NCI-H1436 (cell line): ENCODE results near the gene THRSP.
A peak's percentile ranks its signal among the peaks of the same experiment; 100 is the strongest.
"Not testable (repeated sequence)": the region's sequence is repeated elsewhere in the genome, so short reads cannot be mapped to it uniquely, and the experiment has no call there.

Experiments
- DNase-seq: peaks from one replicate; lab custom pipeline; 2025; lab: John Stamatoyannopoulos, UW

THRSP gene

DNA sequence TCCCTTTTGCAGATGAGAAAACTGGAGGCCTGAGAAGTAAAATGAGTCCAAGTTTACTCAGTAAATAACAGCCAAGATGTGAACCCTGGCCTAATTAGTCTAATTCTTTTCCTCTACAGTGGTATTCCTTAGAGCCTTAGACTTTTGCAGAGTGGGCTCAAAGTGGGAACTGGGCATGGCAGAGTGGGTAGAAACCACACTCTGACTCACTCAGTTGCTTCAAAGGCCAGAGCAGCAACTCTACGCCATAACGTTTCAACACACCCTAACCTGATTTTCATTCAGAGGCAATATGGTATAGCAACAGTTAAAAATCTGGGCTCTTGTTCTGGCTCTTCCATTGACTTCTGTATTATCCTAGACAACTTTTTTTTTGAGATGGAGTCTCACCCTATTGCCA, 2.8 kb downstream of the THRSP start:
- DNase-seq: no peak

GRCh38 chr11:78067704-78068103, 4.0 kb downstream of the THRSP start:
- DNase-seq: no peak

DNA sequence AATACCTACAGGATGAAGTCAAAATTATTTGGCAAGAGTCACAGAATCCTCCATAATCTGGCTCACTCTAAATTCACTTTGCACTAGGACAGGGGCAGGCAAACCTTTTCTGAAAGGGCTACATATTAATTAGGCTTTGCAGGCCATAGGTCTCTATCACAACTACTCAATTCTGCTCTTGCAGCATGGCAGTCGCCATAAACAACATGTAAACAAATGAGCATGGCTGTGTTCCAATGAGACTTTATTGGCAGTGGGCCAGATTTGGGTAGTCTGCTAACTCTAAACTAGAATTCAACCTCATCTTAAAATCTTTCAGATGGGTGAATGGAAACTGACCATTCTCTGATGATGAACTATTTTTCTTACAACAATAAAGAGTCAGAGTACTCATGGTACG, 5.8 kb downstream of the THRSP start:
- no peak for DNase-seq

DNA sequence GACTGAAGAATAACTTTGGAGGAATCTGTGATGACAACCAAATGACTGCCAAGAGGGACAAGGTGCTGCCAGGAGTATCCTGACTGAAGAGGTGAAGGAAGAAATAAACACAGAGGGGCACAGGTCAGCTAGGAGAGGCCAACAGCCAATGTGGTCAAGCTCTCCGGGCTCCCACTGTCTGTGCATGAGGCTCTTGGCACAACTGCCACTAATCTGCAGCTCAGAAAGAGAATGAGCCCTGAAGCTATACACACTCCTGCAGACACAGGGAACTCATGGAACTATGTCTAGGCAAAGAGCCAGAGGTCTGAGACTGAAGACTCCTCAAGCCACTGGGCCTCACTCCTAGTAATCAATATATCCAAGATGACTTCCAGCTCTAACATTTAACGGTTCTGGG, 7.0 kb downstream of the THRSP start:
- no peak for DNase-seq

GRCh38 chr11:78071717-78072116, 8.1 kb downstream of the THRSP start:
- DNase-seq: no peak

DNA sequence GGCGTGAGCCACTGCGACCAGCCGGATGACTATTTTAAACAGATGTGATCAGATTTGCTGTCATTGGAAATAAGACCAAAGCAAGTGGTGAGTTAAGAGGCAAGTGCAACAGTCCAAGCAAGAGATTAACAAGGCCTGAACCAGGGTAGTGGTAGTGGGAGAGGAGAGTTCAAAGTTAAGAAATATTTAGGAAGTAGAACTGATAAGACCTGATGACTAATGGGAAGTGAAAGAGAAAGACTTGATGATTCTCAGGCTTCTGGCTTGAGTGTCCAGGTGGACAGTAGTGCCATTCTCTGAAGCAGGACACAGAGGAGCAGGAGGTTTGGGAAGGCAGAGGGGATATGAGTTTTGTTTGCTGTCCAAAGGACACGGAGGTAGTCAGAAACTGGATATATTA, 8.8 kb downstream of the THRSP start:
- DNase-seq: no peak

DNA sequence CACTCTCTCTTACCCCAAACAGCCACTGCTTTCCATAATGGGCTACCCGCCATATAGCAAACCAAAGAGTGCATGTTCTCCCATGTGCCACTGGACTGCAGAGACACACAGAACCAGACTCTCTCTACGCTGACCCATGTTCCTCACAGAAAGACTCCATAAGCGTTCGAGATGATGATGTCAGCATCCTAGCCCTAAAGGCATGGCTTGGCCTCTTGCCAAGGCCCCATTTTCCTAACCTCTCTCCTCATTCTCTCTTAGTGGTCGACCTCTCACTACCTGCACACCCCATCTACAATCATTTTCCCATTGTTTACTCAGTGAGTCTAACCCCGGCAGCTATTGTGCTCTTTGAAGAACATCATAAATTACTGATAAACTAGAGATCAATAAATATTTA, 11.1 kb downstream of the THRSP start:
- no peak for DNase-seq

- DNase-seq: no peak
Observed at GRCh38 chr11:78076733-78077403, 13.2 kb downstream of the THRSP start.

GRCh38 chr11:78077592-78077991, 13.9 kb downstream of the THRSP start:
- DNase-seq: not testable (repeated sequence)

GRCh38 chr11:78078218-78079167, 14.8 kb downstream of the THRSP start:
- DNase-seq: no peak

DNA sequence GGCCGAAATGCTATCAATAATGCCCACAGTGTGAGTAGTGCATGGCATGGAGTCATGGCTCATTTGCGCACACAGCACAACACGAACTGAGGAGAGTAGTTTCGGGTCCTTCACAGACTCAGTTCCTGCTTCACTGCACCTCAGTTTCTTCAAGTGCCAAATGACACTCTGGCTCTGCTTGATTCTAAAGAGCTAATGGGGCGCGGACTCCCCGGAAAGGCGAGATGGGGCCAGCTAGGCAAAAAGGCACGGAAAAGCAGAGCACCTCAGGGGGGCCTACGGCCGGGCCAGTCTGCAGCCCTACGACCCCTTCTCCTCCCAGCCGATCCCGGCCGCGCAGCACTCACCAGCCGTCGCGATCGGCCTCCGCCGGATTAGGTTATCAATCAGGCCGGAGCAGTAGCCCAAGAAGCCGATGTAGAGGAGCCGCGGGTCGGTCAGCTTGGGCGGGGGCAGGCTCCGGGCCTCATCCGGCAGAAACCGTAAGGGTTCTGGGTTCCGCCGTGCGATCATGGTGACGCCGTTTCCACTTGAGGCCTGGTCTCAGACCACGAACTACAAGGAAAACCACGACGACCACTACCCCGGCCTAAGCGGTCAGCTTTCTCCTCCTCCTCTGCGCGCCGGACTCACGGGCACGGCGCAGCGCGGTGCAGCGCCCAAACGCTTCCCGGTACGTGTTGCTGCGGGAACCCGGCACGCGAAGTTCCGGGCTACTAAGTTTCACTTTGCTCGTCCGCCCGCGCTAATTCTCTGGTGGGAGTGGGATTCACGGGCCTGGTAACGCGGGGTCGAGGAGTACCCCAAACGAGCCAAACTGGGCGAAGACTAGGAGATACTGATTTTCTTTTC, 15.8 kb downstream of the THRSP start, which contains the start of gene NDUFC2:
Gene NDUFC2, minus strand, starts transcription at position 631 of the 852 bp plus-strand sequence. Its CDS starts 118 bp downstream, at position 513.
- DNase-seq: peak; percentile 54

- no peak for DNase-seq
Observed at GRCh38 chr11:78080084-78080817, 16.6 kb downstream of the THRSP start.

DNA sequence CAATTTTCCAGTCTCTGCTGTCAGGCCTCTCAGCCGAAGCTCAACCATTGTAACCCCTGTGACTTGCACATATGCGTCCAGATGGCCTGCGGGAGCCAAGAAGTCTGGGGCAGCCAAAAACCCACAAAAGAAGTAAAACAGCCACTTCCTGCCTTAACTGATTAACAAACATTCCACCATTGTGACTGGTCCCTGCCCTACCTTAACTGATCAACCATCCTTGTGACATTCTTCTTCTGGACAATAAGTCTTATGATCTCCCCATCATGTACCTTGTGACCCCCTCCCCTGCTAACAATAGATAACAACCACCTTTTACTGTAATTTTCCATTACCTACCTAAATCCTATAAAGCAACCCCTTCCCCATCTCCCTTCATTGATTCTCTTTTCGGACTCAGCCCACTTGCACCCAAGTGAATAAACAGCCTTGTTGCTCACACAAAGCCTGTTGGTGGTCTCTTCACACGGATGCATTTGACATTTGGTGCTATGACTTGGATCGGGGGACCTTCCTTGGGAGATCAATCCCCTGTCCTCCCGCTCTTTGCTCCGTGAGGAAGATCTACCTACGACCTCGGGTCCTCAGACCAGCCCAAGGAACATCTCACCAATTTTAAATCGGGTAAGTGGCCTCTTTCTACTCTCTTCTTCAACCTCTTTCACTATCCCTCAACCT, 17.3 kb downstream of the THRSP start:
- no peak for DNase-seq

DNA sequence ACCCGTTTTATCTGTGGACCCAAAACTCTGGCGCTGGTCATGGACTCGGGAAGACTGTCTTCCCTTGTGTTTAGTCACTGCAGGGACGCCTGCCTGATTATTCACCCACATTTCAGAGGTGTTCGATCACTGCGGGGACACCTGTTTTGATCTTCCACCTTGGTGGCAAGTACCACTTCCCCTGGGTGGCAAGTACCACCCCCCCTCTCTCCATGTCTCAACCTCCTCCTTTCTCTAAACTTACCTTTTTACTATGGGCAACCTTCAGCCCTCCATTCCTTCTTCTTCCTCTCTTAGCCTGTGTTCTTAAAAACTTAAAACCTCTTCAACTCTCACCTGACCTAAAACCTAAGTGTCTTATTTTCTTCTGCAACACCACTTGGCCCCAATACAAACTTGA, 17.9 kb downstream of the THRSP start:
- no peak for DNase-seq

DNA sequence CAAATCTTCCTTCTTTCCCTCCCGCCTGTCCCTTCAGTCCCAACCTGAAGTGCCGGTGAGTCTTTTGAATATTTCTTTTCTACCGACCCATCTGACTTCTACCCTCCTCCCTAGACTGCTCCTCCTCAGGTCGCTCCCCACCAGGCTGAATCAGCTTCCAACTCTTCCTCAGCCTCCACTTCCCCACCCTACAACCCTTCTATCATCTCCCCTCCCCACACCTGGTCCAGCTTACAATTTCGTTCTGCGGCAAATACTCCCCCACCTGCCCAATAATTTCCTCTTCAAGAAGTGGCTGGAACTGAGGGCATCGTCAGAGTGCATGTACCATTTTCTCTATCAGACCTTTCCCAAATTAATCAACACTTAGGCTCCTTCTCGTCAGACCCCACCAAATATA, 18.5 kb downstream of the THRSP start:
- no peak for DNase-seq

GRCh38 chr11:78083021-78083420, 19.4 kb downstream of the THRSP start:
- no peak for DNase-seq

GRCh38 chr11:78084506-78084905, 20.8 kb downstream of the THRSP start:
- DNase-seq: not testable (repeated sequence)

DNA sequence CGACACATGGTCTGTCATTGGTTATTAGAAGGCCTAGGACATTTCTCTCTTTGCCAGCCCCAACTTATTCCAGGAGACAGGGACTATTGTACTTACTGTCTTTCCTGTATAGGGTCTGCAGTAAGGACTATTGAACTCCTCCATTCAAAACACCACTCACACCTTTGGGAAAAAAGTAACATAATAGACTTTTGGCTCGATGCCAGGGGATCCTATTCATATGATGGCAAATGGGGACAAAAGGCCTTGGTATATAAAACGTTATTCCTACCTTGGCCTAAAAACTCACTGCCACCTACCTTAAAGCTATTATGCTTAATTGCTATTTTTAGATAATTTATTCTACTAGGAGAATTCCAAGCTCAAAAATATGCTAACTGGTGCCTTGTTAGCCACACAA, 22.3 kb downstream of the THRSP start:
- DNase-seq: no peak

DNA sequence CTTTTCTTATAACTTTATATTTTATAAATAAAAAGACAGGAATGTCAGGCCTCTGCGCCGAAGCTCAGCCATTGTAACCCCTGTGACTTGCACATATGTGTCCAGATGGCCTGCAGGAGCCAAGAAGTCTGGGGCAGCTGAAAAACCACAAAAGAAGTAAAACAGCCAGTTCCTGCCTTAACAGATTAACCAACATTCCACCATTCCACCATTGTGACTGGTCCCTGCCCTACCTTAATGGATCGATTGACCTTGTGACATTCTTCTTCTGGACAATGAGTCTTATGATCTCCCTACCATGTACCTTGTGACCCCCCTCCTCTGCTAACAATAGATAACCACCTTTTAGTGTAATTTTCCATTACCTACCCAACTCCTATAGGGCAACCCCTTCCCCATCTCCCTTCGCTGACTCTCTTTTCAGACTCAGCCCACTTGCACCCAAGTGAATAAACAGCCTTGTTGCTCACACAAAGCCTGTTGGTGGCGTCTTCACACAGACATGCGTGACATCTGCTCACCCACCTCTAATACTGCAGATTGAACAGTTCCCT, 22.9 kb downstream of the THRSP start:
- not testable (repeated sequence) for DNase-seq

DNA sequence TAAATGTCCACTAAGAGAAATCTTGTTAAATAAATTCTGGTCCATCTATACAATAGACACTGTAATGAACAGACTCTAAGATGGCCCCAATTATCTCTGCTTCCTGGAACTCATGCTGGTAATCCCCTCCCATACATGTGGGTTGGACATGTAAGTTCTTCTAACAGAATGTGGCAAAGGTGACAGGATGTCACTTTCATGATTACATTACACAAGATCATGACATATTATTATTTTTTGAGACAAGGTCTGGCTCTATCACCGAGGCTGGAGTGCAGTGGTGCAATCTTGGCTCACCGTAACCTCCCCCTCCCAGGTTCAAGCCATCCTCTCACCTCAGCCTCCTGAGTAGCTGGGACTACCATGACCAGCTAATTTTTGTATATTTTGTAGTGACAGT, 30.6 kb downstream of the THRSP start:
- no peak for DNase-seq
